NCI-H1417 (cell line): ENCODE measurements around the gene SSBP3.

Experiments
- DNase-seq, 3 experiments: peaks; one replicate each; lab custom pipeline; 2025; lab: John Stamatoyannopoulos, UW

Gene SSBP3

DNA sequence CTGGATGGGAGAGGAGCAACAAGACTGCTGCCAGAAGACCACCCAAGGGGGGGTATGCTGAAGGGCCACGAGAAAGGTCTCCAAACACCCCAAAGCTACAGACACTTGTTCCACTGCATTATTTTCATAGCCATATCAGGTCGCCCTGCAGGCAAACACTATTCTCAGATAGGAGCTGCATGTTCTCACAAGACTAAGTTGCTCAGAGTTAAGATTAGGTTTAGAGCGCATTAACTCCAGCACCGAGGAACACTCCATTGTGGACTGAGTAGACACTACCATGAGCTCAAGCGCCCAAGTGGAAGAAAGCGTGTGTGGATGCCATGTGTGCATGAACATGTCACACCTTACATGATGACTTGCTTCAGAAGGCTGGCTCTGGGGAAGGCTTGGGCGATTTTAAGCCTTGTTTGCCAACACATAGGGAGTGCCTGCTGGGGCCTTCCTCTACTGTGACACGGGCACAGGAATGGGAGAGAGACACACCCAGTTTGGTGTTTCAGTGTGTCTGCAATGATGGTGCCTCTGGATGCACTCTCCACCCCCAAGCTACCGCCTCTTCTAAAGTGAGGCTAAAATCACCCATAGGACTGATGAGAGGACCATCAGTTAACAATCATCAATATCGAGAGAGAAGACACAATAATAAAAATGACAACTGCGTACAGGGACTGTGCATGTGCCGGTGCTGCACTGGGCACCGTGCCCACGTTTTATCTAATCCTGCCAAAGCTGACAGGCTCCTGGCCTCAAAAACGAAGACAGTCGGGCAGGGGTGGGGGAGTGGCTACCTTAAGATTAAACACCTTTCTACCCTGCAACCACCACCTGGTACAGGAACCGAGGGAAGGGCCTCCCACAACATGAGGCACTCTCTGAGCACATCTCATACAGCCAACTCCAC is 34.9 kb downstream of the SSBP3 start:
- DNase-seq: no peak

DNA sequence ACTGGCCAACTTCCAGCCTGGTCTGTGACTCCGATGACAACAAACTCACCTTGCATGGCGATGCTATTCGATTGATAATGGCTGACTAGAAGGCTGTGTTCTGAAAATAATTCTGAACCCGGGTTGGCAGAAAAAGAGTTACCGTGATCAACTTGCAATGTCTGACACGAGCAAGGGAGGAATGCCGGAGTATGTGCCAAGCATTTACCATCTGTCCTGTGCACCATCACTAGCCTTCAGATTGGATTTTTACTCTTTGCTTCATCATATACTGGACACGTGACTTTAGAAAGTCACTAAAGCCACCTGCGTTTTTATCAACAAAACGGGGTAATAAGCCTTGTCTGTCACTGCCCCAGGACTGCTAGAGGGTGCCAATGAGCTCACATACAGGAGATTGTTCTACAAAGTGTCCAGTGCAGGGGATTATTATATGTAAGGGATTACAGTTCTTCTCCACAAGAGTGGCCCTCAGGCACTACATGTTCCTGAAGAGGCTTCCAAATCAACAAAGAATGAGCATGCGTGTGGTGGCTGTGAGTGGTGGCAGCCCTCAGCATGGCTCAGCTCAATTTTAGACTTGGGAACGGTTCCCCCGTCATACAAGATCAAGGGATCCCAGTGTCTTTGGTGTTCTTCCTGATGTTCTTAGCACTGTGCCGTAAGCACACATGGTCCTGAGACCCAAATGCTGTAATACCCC is 35.8 kb downstream of the SSBP3 start:
- no peak for DNase-seq

DNA sequence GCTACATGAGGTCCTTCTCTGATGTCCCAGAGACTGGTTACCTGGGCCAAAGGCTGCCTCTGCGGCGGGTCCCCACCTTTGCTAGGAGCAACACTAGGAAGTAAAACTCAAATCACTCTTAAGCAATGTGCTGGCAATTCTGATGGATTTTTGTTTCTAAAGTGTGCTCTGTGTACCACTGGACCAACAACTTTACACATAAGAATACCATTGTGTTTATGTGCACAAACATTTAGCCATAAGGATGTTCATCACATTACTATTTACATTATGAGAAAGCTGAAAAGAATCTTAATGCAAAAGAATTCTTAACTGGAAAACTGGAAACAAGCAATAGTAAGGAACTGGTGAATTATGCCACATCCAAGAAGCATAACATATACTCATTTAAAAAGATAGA is 38.6 kb downstream of the SSBP3 start:
- DNase-seq: no peak

DNA sequence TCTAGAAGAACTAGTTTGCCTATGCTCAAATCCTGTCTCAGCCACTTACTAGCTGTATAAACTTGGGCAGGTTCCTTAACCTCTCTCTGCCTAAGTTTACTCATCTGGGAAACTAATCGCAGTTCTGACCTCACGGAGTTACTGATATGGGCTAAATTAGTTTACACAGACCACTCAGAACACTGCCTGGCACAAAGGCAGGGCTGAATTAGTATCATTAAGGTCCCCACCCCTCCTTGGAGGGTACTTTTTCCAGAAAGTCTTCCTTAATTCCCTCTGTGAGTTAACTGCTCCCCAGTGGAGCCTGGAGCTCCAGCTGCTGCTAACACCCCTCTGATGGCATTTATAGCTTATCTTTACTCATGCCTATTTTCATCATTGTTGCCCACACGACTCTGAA is 40.3 kb downstream of the SSBP3 start:
- DNase-seq: no peak

DNA sequence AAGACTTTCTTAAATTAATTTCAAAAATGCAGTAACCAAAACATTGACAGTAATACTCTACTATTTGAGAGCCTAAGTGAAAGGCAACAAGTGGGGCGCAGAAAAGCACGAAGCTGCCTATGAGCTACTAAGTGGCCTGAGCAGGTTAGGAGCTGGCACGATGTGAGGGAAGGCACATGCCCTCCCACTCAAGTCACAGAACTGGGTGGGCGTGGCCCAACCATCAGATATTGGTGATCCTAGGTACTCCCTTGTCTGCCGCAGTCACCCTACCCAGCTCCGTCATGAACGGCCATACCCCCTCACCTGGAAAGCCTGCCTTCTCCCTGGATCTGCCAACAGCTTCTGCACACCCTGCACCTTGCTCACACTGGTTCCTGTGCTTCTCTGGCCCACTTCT is 40.8 kb downstream of the SSBP3 start:
- no peak for DNase-seq

DNA sequence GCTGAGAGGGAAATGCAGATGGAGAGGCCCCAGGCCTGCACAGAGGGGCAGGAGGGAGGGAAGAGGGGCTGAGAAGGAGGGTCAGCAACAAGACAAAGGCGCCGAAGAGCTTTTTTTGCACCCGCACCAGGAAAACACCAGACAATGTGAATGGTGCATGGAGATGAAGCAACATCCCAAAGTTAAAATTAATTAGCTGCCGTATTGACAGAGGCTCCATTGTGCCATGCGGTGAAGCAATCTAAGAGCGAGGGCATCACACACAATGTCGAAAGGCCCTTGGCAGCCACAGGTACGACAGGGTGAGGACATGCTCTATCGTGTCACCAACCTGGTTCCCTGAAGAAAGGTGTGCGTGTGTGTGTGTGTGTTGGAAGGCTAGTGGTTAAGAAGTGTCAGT is 41.2 kb downstream of the SSBP3 start:
- no peak for DNase-seq

DNA sequence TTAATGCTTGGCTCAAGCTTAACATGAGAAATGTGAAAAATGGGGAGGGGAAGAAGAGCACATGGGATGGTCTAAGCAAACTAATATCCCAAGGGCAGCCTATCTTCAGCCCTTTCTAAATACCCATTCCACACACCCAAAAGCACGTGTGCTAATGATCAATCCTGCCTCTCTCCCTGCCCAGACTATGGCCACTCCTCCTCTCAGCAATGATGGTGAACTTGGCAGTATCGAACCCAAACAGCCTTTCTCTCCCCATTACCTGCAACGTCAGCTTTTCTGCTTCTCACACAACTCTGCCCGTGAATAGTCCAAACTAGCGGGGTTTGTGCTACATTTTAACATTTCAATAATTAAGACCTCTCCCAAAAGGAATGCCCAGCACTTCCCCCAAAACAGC is 41.6 kb downstream of the SSBP3 start:
- DNase-seq: no peak

DNA sequence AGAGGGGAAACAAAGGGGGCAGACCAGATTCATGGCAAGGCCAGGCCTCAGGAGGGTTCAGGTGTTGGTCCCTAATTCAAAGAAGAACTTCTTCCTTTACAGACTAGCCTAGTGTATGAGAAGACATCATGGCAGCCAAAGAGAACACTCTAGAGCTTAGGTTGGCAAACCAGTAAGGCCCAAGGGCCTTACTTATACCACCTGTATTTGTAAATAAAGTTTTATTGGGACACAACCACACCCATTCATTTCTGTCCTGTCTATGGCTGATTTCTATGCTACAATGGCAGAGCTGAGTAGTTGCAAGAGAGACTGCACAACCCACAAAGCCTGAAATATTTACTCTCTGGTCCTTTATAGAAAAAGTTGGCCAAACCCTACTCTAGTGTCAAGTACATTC is 42.3 kb downstream of the SSBP3 start:
- DNase-seq: no peak

DNA sequence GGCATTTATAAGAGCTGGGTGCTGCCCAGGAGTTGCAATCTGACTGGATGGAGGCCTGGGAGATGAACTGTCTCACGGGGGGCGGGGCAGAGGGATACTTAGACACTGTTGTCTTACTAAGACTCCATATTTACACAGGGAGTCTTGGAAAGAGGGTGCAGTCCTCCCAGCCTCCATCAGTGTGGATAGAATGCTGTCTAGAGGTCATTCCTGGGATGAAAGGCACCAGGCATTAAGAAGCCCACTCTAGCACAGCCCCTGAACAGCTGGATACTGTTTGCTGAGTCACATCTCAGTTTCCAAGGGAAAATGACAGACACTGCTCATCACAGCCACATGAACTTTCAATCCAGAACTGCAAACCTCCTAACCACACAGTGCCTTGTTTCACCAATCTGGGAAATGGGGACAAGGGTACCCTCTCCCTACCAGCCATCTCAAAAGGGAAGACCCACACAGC is 43.3 kb downstream of the SSBP3 start:
- no peak for DNase-seq

DNA sequence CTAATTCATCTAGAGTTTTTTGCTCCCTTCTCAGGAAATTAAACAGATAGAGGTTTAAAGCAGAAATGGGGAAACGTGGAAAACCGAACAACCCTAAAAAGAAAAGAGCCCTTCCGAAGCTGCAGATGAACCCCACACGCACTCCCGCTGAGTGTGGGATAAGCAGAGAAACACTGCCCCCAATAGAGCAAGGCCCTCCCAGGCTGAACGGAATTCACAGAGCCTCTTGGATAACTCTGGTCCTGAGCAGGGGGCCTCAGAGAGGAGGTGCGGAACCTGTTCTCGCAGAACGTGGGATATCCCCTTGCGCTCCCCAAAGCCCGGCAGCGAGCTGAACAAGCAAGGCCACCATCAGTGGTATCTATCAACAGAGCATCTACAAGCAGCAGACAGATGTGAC is 44.9 kb downstream of the SSBP3 start:
- no peak for DNase-seq

DNA sequence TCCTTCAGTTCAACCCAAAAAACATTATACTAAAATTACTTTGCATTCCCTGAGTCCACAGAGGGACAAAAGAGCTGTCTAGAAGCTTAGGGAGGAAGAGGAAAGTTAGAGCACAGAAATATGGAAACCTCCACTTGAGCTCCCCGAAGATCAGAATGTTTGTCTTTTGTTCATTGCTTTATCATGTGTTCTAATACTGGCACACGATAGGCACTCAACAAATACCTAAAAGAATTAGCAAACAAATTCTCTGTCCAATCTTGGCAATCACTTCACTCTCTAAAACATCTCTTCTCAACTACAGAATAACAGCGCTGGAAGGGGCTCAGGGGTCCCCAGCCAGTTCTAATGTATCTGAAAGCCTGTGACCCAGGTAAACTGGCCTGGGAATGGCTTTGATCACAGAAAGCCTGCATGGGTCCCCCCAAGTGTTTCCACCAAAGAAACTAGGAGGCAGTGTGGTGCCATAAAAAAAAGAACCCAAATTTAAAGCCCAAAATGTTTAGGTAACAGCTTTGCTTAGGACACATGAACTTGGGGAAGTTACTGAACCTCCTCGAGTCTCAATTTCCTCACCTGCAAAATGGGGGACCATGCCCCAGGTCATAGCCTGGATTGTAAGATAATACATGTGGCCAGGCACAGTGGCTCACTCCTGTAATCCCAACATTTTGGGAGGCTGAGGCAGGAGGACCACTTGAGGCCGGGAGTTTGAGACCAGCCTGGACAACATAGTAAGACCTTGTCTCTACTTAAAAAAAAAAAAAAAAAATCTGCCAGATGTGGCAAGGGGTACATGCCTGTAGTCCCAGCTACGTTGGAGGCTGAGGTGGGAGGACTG is 45.8 kb downstream of the SSBP3 start:
- DNase-seq: no peak

DNA sequence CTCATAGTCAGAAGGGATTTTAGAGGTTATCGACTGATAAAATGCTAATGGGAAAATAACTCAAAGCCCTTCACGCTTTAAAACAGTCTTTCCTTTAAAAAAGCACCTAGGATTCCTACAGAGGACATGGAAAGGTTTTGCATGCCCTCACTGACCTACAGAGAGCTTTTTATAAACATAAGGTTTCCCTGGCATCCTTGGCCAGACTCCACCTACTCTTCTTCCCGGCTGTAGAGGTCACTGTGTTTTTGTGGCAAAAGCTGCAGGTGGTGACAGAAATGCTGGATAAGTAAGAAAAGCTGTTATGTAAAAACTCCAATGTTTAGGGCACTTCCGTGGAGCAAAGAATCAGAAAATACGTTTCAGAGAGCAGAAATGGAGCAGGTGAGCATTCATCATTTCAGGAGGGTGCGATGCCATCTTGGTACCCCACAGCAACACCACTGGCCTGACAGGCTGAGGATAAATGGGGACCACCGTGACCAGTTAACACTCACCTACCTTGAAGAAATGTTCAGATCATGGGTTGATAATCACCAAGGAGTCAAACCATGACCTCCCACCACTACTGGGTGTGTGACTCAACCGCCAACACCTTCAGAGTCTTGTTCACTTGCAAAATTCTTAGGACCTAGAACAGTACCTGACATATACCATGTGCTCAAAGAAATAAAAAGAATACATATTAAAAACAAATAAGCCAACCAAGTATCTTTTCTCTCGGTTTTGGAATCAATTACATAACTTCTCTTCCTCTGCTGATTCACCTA is 46.6 kb downstream of the SSBP3 start:
- no peak for DNase-seq

DNA sequence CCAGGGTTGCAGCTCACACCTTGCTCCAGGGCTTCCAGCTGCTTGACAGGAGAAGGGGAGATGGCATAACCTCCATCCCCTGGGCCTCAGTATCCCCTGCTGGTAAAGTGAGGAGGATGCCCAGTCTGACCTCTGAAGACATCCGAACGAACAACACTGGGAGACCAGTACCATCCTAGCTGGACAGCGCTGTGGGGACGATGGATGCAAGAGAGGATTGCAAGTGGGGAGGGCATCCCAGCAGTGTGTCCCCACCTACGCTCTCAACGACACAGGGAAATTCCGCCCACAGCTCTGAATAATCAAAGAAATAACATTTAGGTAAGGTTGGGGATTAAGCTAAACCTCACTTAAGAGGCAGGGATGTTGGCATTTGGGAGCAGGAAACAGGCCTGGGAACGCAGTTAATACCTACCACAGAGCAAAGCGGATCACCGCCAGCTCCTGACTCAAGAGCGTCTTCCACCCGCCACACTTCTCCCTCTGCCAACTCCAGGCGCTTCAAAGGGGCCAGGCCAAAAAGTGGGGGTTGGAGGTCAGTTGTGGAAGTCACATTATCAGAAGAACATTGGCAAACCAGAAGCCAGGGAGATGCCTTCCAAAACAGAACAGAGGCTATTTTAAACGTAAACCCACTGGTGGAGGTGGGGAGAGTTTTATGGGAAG is 47.6 kb downstream of the SSBP3 start:
- no peak for DNase-seq

DNA sequence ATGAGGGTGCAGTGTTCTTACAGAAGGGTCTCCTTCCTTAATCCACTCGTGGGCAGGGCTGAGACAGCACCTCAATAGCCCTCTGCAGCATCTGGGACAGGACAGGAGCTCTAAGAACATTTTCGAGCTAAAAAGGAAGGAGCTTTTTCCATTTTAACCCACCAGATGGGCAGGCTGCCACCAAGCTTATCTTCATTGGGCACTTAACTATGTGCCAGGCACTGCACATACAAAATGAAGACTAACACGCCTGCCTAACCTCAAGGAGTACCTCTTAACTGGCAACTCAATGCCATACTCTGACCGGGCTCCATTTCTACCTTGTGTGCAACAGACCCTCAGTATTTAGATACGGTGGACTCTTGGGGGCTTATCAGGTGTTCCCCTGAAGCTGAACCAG is 48.2 kb downstream of the SSBP3 start:
- no peak for DNase-seq

DNA sequence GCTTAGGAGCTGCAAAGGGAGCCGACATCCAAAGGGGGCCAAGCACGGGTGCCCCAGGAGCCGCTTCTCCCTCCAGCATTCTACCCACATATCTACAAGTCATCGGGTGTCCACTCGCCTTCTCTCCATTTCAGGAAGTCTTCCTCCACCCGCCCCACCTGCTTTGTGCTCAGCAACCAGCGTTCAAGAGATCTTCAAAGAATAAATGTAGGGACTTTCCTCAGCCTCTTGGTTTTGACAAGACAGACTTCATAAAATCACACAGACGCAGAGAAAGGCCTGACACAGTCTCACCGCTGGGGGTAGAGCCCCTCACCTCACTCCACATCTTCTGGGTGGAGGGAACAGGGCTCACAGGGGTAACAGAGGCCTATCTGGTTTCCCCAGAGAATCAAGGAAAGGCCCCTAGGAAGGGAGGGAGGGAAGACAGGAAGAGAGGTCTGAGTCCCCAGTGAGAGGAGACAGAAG is 49.5 kb downstream of the SSBP3 start:
- DNase-seq: no peak

DNA sequence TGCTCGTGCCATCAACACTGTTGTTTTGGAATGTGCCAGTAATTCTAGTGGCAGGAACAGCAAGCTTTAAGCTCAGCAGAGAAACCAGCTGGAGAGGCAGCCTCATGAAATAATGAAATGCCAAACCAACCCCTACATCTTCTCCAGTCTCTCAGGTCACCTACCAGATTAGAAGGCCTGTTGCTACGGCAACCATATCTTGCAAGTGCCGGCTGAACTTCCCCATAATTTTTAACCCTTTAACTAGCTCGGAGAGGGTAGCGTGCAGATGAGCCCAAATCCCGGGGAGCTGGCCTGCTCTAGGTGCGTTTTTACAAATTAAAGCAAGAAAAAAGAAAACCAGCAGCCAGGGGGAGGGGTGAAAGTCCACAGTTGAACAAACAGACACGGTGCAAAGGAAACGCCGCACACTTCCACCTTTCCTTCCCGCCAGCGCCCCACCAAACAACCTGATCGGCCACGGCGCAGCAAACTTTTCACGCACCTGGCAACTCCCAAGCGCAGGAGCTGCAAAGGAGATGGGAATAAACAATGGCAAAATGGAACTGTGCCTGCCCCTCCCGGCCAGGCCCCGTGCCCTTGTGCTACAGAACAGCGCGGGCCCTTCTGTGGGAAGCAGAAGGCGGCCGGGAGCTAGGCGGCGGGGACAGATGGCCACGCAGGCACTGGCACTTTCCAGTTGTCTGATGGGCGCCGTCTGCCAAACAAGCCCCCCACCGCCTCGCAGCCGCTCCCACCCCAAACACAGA is 50.1 kb downstream of the SSBP3 start:
- DNase-seq: peak in 1 of 3 experiments; percentile 25

DNA sequence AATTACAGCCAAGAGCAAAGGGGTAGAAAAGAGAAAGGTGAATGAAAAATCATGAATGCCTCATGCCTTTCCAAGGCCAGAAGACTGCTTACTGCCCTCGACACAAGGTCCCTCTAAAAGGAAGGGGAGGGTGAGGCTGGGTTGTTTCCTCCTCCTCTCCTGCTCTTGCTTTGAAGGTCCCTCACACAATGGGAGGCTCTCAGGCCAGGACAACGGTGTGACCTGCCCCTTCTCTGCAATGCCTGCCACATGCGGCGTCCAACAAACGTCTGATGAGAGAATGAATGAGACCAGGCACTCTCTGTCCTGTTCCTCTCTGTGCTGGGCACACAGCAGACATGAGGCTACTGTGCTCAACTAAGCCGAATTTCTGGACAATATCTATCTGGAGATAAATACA is 51.3 kb downstream of the SSBP3 start:
- DNase-seq: no peak

DNA sequence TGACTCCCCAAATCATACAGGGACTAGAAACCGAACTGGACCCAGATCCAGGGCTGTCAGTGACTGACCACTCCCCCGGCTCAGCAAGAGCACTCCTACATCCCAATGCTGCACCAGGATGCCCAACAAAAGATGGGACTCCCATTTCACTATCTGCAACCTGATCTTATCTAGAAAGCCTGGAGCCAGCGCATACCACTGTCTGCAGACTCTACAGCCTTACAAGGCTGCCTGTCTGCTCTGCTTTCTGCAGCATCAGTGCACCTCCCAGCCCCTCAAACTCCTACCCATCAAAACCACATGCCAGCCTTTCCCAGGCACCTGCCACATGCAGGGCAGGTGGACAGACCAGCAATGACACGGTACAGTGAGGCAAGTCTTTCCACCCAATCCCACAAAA is 52.2 kb downstream of the SSBP3 start:
- DNase-seq: peak in 1 of 3 experiments; percentile 5

DNA sequence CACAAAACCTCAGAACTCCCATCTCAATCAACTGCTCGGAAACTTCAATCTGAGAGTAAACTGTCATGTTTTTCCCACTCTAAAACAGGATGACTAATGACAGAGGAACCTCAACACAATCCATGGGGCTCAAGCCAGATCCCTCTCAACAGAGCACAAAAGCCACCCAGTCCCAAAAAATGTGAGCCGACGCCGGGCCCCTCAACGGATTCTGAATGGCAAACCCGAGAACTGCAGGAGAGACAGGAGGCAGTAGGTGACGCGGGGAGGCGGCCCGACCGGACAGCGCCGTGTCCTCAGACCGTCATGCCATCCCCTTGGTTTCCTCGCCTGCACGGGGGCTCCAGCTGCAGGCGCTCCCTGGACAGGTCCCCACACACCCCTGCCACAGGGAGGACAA is 53.4 kb downstream of the SSBP3 start:
- no peak for DNase-seq

DNA sequence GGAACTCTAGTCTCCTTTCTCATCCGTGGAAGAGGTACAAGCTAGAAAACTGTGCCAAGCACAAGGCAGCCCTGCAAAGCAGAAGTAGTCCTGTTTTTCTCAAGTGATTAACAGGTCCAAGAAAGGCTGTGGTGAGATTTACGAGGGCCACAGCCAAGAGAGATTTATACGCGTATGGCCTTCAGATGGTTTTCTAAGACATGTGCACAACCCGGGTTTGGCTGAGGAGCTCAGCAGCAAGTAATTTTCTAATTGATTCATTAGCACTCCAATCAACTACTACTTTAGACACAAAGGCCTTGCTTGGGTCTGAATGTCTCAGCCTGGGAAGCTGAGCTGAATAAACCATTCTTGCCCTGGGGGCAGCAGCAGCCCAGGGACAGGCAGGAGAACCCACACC is 55.8 kb downstream of the SSBP3 start:
- DNase-seq: peak in 1 of 3 experiments; percentile 34
